SIG-M5 treated with dmso at 0.1 percent for 504 hours (cell line): ENCODE results near the gene EPS8L2.

ENCODE experiments used
- DNase-seq: peaks from one replicate; lab custom pipeline; 2025; ENCODE audit not compliant: unreplicated experiment; lab: John Stamatoyannopoulos, UW

EPS8L2 gene

GRCh38 chr11:748007-748359, 42.0 kb downstream of the EPS8L2 start:
- no peak for DNase-seq

GRCh38 chr11:749731-750130, 43.7 kb downstream of the EPS8L2 start:
- DNase-seq: peak; percentile 59

- no peak for DNase-seq
Observed at GRCh38 chr11:760236-760635, 54.2 kb downstream of the EPS8L2 start.

- no peak for DNase-seq
Observed at GRCh38 chr11:761526-762108, 55.6 kb downstream of the EPS8L2 start.

- peak; percentile 55 for DNase-seq
Observed at GRCh38 chr11:762421-763072, 56.5 kb downstream of the EPS8L2 start.

- no peak for DNase-seq
Observed at GRCh38 chr11:763073-763463, 57.0 kb downstream of the EPS8L2 start.

- no peak for DNase-seq
Observed at GRCh38 chr11:763549-764321, 57.7 kb downstream of the EPS8L2 start.

- no peak for DNase-seq
Observed at GRCh38 chr11:764322-765024, 58.4 kb downstream of the EPS8L2 start.

- DNase-seq: peak; percentile 28
Observed at GRCh38 chr11:765025-765801, 59.2 kb downstream of the EPS8L2 start.

GRCh38 chr11:765802-766091, 59.7 kb downstream of the EPS8L2 start:
- DNase-seq: no peak

GRCh38 chr11:766106-766935, 60.3 kb downstream of the EPS8L2 start:
- DNase-seq: no peak

- DNase-seq: no peak
Observed at GRCh38 chr11:766936-767210, 60.8 kb downstream of the EPS8L2 start.

- DNase-seq: no peak
Observed at GRCh38 chr11:767238-767637, 61.2 kb downstream of the EPS8L2 start.

GRCh38 chr11:769887-770641, 64.0 kb downstream of the EPS8L2 start:
- no peak for DNase-seq

GRCh38 chr11:770642-771616, 64.9 kb downstream of the EPS8L2 start:
- no peak for DNase-seq

GRCh38 chr11:771617-772204, 65.7 kb downstream of the EPS8L2 start:
- DNase-seq: no peak

- DNase-seq: no peak
Observed at GRCh38 chr11:772429-773390, 66.7 kb downstream of the EPS8L2 start.
